Kidney (tissue), 14 donors: ENCODE measurements around the gene HCN2. TPM values are rescaled to one million over a fixed set of nuclear protein-coding genes. Genes with fewer than 3 reads are reported as not detected.

Experiments
- DNase-seq, 5 donors: peaks; one replicate each; pipeline ENCODE4 v3.0.0-alpha.2; 2013 to 2020
- FAIRE-seq: peaks from 2 replicates; lab custom pipeline; 2012; peaks lifted over from hg19 to GRCh38; lab: Jason Lieb, UNC
- H3K27ac ChIP-seq, 2 donors: one replicate each; pipeline ENCODE4 v1.7.0; 2013; ENCODE audit warnings: low read depth in 2 of 2, low read length in 2 of 2, inconsistent platforms in 1 of 2
- H3K27me3 ChIP-seq: one replicate; pipeline ENCODE4 v1.7.1; 2013; ENCODE audit warnings: low read length, inconsistent platforms; ENCODE audit not compliant: control insufficient read depth, insufficient read depth
- H3K36me3 ChIP-seq, 3 donors: one replicate each; pipeline versions ENCODE4 v1.7.0 to v1.7.1; 2013; ENCODE audit warnings: low read length in 3 of 3, control low read depth in 1 of 3, inconsistent platforms in 1 of 3; ENCODE audit not compliant: insufficient read depth in 3 of 3, control insufficient read depth in 2 of 3
- H3K4me1 ChIP-seq, 3 donors: one replicate each; pipeline versions ENCODE4 v1.7.0 to v1.7.1; 2013; ENCODE audit warnings: low read length in 3 of 3, inconsistent platforms in 1 of 3, low read depth in 1 of 3; ENCODE audit not compliant: control insufficient read depth in 2 of 3, insufficient read depth in 2 of 3
- H3K4me3 ChIP-seq, 3 donors: one replicate each; pipeline versions ENCODE4 v1.7.0 to v1.8.1; 2013; ENCODE audit warnings: low read length in 3 of 3, control low read depth in 1 of 3, inconsistent platforms in 1 of 3
- H3K9ac ChIP-seq, 3 donors: one replicate each; pipeline versions ENCODE4 v1.7.0 to v1.7.1; 2013; ENCODE audit warnings: low read length in 3 of 3, control low read depth in 1 of 3, inconsistent platforms in 1 of 3
- H3K9me3 ChIP-seq, 3 donors: one replicate each; pipeline versions ENCODE4 v1.7.0 to v1.7.1; 2013; ENCODE audit warnings: low read length in 3 of 3, control low read depth in 1 of 3, inconsistent platforms in 1 of 3; ENCODE audit not compliant: control insufficient read depth in 2 of 3, insufficient read depth in 1 of 3
- CTCF ChIP-seq: IDR thresholded peaks from 3 replicates; pipeline ENCODE4 v1.5.1; 2012; ENCODE audit warnings: mild to moderate bottlenecking, moderate library complexity, borderline replicate concordance; ENCODE audit not compliant: insufficient read depth; ENCODE audit errors: extremely low read depth
- intact Hi-C: fragments of 100-400 bp; cut with DNase I; formaldehyde crosslinking; loops from one replicate; pipeline ENCODE4 v1.11.1; 2022
- polyA plus RNA-seq: library from polyadenylated mRNA; stranded (reverse); fragments of 350-450 nt; fragmentation: Illumina TruSeq; extraction: RNeasy Lipid Tissue Mini Kit (QIAGEN cat#74804); gene quantifications from one replicate; pipeline ENCODE4 v1.2.3, GENCODE V29; 2014; ENCODE audit warnings: low read depth, low replicate concordance; ENCODE audit not compliant: insufficient read depth
- total RNA-seq: library from RNA; stranded (reverse); fragmentation: NEBNext Ultra II Directional; extraction: Animal tissue kit (Norgen Biotek cat#: 25700); gene quantifications from one replicate; pipeline ENCODE4 v1.2.1, GENCODE V29; 2021
- donor health status: control.
- donor health status: control.
- donor health status: control.
- donor health status: control.
- donor health status: control.
- donor health status: DM: yes; HTN: yes; CAD: no.
- donor health status: Normal renal cell carcinoma (clear cell type).

Gene HCN2
- total and polyA plus RNA-seq, 2 donors from 2014 or later = 0.31 to 1.3 TPM

GRCh38 chr19:629961-630714 lies 40.5 kb downstream of the HCN2 start:
- peaks cover 0 to 11% (median 4%) of the 10 kb centered on the region in 3 donors for H3K4me1 ChIP-seq
- TF ChIP-seq CTCF = no peak

GRCh38 chr19:632579-633067 lies 42.9 kb downstream of the HCN2 start:
- no peaks in the 10 kb centered on the region for H3K27me3 ChIP-seq
- peak overlapping the region; percentile 72 to 93 (median 81) for H3K9ac ChIP-seq
- intact Hi-C loops = no loop called here
- no peaks in the 10 kb centered on the region for H3K9me3 ChIP-seq
- H3K4me1 ChIP-seq = peaks cover 0 to 11% (median 4%) of the 10 kb centered on the region in 3 donors
- H3K27ac ChIP-seq = no peak overlapping the region
- peak overlapping the region; percentile 75 to 93 (median 90) for H3K4me3 ChIP-seq
- H3K36me3 ChIP-seq = no peaks in the 10 kb centered on the region
- TF ChIP-seq CTCF = no peak
- peak in 3 of 5 donors; percentile 52 to 77 (median 70) for DNase-seq
- no peak for FAIRE-seq

More at GRCh38 chr19:629961-630714, 40.5 kb downstream of the HCN2 start:
- Histone ChIP-seq H3K9me3 (no peaks in the 10 kb centered on the region), H3K36me3 (peaks cover 0 to 3% (median 0%) of the 10 kb centered on the region in 3 donors), H3K27ac (no peak overlapping the region), H3K27me3 (no peaks in the 10 kb centered on the region), H3K9ac (no peak overlapping the region), H3K4me3 (no peak overlapping the region)
- FAIRE-seq = no peak
- intact Hi-C loops = no loop called here
- DNase-seq = no peak

- Histone ChIP-seq H3K27me3 (no peaks in the 10 kb centered on the region), H3K9me3 (no peaks in the 10 kb centered on the region), H3K9ac (peak within 1 kb of the TSS; percentile 81 to 93 (median 82)), H3K27ac (peak within 1 kb of the TSS in 1 of 2 donors; percentile 17), H3K36me3 (no peaks in the 10 kb centered on the region), H3K4me1 (peaks cover 0 to 11% (median 4%) of the 10 kb centered on the region in 3 donors), H3K4me3 (peak within 1 kb of the TSS; percentile 89 to 94 (median 90))
- FAIRE-seq (peak; percentile 27), DNase-seq (peak; percentile 98 to 99 (median 99))
- no peak for TF ChIP-seq CTCF
- intact Hi-C loops = no loop called here
Measured at GRCh38 chr19:633068-633785, 43.5 kb downstream of the HCN2 start, which contains the start of gene POLRMT. Gene POLRMT (minus strand): TSS chr19:633537. CDS start chr19:633512, 25 bp downstream.
